Measurements from ENCODE around the gene SLC12A5. TPM values are rescaled to one million over a fixed set of nuclear protein-coding genes. Genes with fewer than 3 reads are reported as not detected.

Gene SLC12A5
- total RNA-seq, 1 donor from 2014 or later = not detected

GRCh38 chr20:46081074-46081473 lies 52.1 kb downstream of the SLC12A5 start:
- Histone ChIP-seq H3K36me3 (ENCODE audit: control insufficient read depth, insufficient read depth, low read length) (peaks cover 6% of the 10 kb centered on the region), H3K4me3 (ENCODE audit: low read depth, low read length) (no peak overlapping the region), H3K27me3 (ENCODE audit: control insufficient read depth, insufficient read depth, low read length) (no peaks in the 10 kb centered on the region)
- FAIRE-seq (no peak), DNase-seq (ENCODE audit: low read depth) (no peak)
- TF ChIP-seq, protein P1, sequence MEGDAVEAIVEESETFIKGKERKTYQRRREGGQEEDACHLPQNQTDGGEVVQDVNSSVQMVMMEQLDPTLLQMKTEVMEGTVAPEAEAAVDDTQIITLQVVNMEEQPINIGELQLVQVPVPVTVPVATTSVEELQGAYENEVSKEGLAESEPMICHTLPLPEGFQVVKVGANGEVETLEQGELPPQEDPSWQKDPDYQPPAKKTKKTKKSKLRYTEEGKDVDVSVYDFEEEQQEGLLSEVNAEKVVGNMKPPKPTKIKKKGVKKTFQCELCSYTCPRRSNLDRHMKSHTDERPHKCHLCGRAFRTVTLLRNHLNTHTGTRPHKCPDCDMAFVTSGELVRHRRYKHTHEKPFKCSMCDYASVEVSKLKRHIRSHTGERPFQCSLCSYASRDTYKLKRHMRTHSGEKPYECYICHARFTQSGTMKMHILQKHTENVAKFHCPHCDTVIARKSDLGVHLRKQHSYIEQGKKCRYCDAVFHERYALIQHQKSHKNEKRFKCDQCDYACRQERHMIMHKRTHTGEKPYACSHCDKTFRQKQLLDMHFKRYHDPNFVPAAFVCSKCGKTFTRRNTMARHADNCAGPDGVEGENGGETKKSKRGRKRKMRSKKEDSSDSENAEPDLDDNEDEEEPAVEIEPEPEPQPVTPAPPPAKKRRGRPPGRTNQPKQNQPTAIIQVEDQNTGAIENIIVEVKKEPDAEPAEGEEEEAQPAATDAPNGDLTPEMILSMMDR (IDR thresholded peaks at IDR 0.05; ENCODE audit: insufficient read depth, low read length, severe bottlenecking) = no peak

DNA sequence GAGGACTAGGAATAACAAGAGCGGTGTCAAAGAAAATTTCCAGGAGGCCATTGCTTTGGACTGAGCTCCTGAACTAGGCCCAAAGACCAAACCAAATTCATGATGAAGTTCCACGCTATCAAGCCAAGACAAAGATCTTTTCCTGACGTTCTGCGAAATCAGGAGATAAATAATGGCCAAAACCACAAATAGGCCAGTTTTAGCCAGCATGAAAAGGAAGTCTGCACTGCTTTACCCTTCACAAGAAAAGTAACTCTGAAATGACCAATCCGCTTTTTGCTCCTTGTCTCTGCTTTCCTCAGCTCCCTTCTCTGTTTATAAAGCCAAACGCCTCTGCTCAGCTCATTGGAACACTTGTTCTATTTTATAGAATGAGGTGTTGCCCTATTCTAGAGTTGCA lies 54.1 kb downstream of the SLC12A5 start:
- FAIRE-seq = no peak
- TF ChIP-seq, protein P1 (IDR thresholded peaks at IDR 0.05; ENCODE audit: insufficient read depth, low read length, severe bottlenecking) = no peak
- no peaks in the 10 kb centered on the region for H3K27me3 ChIP-seq (ENCODE audit: control insufficient read depth, insufficient read depth, low read length)

DNA sequence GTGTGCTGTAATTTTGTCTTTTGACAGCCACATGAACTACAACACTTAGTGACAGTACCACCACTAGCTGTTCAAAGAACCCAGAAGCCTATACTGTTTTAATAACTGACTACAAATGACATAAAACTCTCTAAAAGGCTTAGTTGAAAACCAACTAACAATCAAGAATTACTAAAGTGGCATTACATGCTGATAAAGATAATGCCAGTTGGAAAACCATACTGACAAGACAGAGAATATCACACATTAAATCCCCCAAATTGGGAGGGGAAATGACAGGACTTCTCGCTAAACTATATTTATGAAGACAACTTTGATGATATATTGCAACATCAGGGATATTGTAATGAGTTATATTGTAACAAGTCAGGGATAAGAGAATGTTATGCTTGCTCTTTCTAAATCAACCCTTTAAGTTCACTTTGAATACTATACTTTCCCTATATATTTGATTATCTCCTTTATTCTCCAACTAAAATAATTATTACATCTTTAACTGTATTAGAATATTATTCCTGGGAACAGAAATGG lies 54.6 kb downstream of the SLC12A5 start:
- peaks cover 6% of the 10 kb centered on the region for H3K36me3 ChIP-seq (ENCODE audit: control insufficient read depth, insufficient read depth, low read length)
- H3K27me3 ChIP-seq (ENCODE audit: control insufficient read depth, insufficient read depth, low read length) = no peaks in the 10 kb centered on the region
- TF ChIP-seq, protein P1 (IDR thresholded peaks at IDR 0.05; ENCODE audit: insufficient read depth, low read length, severe bottlenecking) = no peak
- no peak overlapping the region for H3K4me3 ChIP-seq (ENCODE audit: low read depth, low read length)
- FAIRE-seq (no peak), DNase-seq (ENCODE audit: low read depth) (no peak)

More for the DNA sequence above, 54.1 kb downstream of the SLC12A5 start:
- Histone ChIP-seq H3K36me3 (ENCODE audit: control insufficient read depth, insufficient read depth, low read length) (peaks cover 6% of the 10 kb centered on the region), H3K4me3 (ENCODE audit: low read depth, low read length) (no peak overlapping the region)
- no peak for DNase-seq (ENCODE audit: low read depth)

DNA sequence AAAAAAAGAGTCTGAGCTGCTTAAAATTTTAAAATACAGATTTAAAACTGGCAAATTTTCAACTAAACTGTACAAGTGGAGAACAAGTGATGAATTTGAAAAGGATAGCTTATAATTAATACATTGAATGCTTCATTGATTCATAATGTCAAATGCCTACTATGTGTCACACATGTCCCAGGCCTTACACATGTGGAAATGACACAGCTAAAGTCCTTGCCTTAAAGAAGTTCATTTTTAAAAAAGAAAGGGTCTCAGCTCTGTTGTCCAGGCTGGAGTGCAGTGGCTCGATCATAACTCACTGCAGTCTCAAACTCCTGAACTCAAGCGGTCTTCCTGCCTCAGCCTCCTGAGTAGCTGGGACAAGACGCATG lies 55.8 kb downstream of the SLC12A5 start:
- Histone ChIP-seq H3K27me3 (ENCODE audit: control insufficient read depth, insufficient read depth, low read length) (no peaks in the 10 kb centered on the region), H3K36me3 (ENCODE audit: control insufficient read depth, insufficient read depth, low read length) (no peaks in the 10 kb centered on the region), H3K4me3 (ENCODE audit: low read depth, low read length) (no peak overlapping the region)
- FAIRE-seq (no peak), DNase-seq (ENCODE audit: low read depth) (no peak)
- TF ChIP-seq, protein P1 (IDR thresholded peaks at IDR 0.05; ENCODE audit: insufficient read depth, low read length, severe bottlenecking) = no peak

DNA sequence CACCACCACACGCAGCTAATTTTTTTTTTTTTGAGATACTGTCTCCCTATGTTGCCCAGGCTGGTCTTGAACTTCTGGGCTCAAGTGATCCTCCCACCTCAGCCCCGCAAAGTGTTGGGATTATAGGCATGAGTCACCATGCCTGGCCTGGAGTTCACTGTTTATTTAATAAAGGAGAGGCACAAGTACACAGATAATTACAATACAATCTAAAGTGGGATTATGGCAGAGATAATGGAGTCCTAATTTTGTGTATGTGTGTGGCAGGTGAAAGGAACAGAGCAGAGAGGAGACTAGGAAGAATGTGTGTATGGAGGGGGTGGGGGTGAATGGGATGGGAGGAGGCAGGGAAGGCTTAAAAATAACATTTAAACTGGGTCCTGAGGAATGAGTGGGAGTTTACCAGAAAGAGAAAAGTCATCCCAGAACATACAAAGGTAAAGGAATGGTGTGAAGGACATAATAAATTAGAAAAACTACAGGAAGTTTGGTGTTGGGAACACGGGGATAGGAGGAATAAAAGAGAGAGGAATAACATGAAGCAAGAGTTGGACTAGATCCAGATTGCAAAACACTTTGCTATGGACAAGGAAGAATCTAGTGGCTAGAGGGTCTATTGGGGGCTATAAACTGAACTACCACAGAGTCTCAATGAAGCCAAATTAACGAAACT lies 56.3 kb downstream of the SLC12A5 start:
- FAIRE-seq (no peak), DNase-seq (ENCODE audit: low read depth) (peak; percentile 47)
- Histone ChIP-seq H3K36me3 (ENCODE audit: control insufficient read depth, insufficient read depth, low read length) (no peaks in the 10 kb centered on the region), H3K4me3 (ENCODE audit: low read depth, low read length) (no peak overlapping the region), H3K27me3 (ENCODE audit: control insufficient read depth, insufficient read depth, low read length) (no peaks in the 10 kb centered on the region)
- TF ChIP-seq, protein P1 (IDR thresholded peaks at IDR 0.05; ENCODE audit: insufficient read depth, low read length, severe bottlenecking) = no peak

DNA sequence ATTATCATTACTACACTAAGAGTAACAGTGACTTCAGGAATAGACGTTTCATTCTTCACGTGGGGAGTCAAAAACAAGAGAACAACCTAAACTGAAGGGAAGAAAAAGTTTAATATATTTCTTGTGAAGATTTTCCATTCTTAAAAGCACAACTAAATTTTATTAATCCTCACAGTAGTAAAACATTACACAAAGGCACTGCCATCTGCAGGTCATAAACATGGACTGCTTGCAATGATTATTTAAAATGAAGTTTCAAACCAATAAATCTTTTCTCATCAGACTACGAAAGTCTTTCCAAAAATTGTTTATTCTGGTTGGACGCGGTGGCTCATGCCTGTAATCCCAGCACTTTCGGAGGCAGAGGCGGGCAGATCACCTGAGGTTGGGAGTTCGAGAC lies 58.1 kb downstream of the SLC12A5 start:
- Histone ChIP-seq H3K4me3 (ENCODE audit: low read depth, low read length) (no peak overlapping the region), H3K36me3 (ENCODE audit: control insufficient read depth, insufficient read depth, low read length) (no peaks in the 10 kb centered on the region), H3K27me3 (ENCODE audit: control insufficient read depth, insufficient read depth, low read length) (no peaks in the 10 kb centered on the region)
- FAIRE-seq (no peak), DNase-seq (ENCODE audit: low read depth) (peak; percentile 17)
- TF ChIP-seq, protein P1 (IDR thresholded peaks at IDR 0.05; ENCODE audit: insufficient read depth, low read length, severe bottlenecking) = peak; percentile 34

Data from bronchial epithelial cell (primary cell).